CD4-positive, alpha-beta T cell (primary cell): Measurements from ENCODE around the gene PLEKHH3. TPM values are rescaled to one million over a fixed set of nuclear protein-coding genes. Genes with fewer than 3 reads are reported as not detected.
"Not testable (repeated sequence)": the region's sequence is repeated elsewhere in the genome, so short reads cannot be mapped to it uniquely, and the experiment has no call there.

Source experiments
- ATAC-seq: fragments of 200-7000 bp; cut with Tn5 transposase; one replicate; pipeline ENCODE4 v1.10.0; 2022; ENCODE audit warnings: mild to moderate bottlenecking; ENCODE audit not compliant: poor library complexity
- CTCF ChIA-PET: fragments of 350-600 bp; sonication (Branson Sonifier 250); formaldehyde crosslinking; loops from one replicate; lab custom pipeline; 2021; ENCODE audit warnings: antibody characterized with exemption, inconsistent platforms; lab: Charles Lee
- POLR2A ChIA-PET: fragments of 350-600 bp; sonication (Branson Sonifier 250); formaldehyde crosslinking; loops from one replicate; lab custom pipeline; 2021; ENCODE audit warnings: antibody characterized with exemption, inconsistent platforms; lab: Charles Lee
- DNase-seq, 14 experiments: peaks; one replicate each; pipeline ENCODE4 v3.0.0-alpha.2; 2013 to 2020; ENCODE audit warnings: mixed read lengths in 2 of 14
- H3K27ac ChIP-seq, 2 donors: one replicate each; pipeline versions ENCODE4 v1.5.1 to v1.7.0; 2013; ENCODE audit warnings: low read length in 2 of 2, low read depth in 1 of 2, mild to moderate bottlenecking in 1 of 2
- H3K27me3 ChIP-seq, 2 experiments: 1 replicate in 1 of 2; 2 replicates in 1 of 2; pipeline versions ENCODE4 v1.6.1 to v1.7.0; 2013; ENCODE audit warnings: low read length in 2 of 2, control low read depth in 1 of 2, mild to moderate bottlenecking in 1 of 2, moderate library complexity in 1 of 2; ENCODE audit not compliant: insufficient read depth in 2 of 2, control insufficient read depth in 1 of 2
- H3K36me3 ChIP-seq: one replicate; pipeline ENCODE4 v1.6.1; 2013; ENCODE audit warnings: low read length, control low read depth; ENCODE audit not compliant: insufficient read depth
- H3K4me1 ChIP-seq: one replicate; pipeline ENCODE4 v1.6.1; 2013; ENCODE audit warnings: low read length, control low read depth; ENCODE audit not compliant: insufficient read depth
- H3K4me3 ChIP-seq: one replicate; pipeline ENCODE4 v1.5.1; 2013; ENCODE audit warnings: mild to moderate bottlenecking, low read length, moderate library complexity
- H3K9me3 ChIP-seq, 2 experiments: 1 replicate in 1 of 2; 2 replicates in 1 of 2; pipeline versions ENCODE4 v1.6.1 to v1.7.0; 2013; ENCODE audit warnings: low read length in 2 of 2, mild to moderate bottlenecking in 2 of 2, control low read depth in 1 of 2, moderate library complexity in 1 of 2; ENCODE audit not compliant: control insufficient read depth in 1 of 2, insufficient read depth in 1 of 2
- H3K27ac Mint-ChIP-seq: one replicate; pipeline ENCODE4 v1.8.0; 2020; ENCODE audit warnings: mixed read lengths
- H3K27me3 Mint-ChIP-seq: one replicate; pipeline ENCODE4 v1.8.0; 2021; ENCODE audit warnings: mixed read lengths
- H3K36me3 Mint-ChIP-seq: one replicate; pipeline ENCODE4 v1.8.0; 2021; ENCODE audit warnings: low read depth, mixed read lengths
- H3K4me1 Mint-ChIP-seq: one replicate; pipeline ENCODE4 v1.8.0; 2021; ENCODE audit warnings: low read depth, mixed read lengths
- H3K4me3 Mint-ChIP-seq: one replicate; pipeline ENCODE4 v1.8.0; 2020; ENCODE audit warnings: mild to moderate bottlenecking, mixed read lengths
- H3K9me3 Mint-ChIP-seq: one replicate; pipeline ENCODE4 v1.8.0; 2020; ENCODE audit warnings: mixed read lengths
- intact Hi-C, 2 experiments: fragments of 100-400 bp; cut with DNase I in 1 of 2; cut with micrococcal nuclease in 1 of 2; formaldehyde crosslinking; loops; one replicate each; pipeline versions ENCODE4 v1.15.1 to v1.9.0; 2023 to 2025; cut with DNase I, micrococcal nuclease
- total RNA-seq, 174 experiments: library from RNA in 2 of 174; stranded (reverse) in 2 of 174; gene quantifications; one replicate each; pipeline ENCODE4 v1.2.3 and lab custom pipeline; 2021 to 2026
- TF ChIP-seq, protein P1 (sequence below): fragments of 200-600 bp; IDR thresholded peaks from one replicate; pipeline ENCODE4 v1.8.0; 2022; ENCODE audit warnings: antibody characterized with exemption, mild to moderate bottlenecking

The PLEKHH3 gene
- total RNA-seq, 2 experiments from 2014 or later = 0.60 to 1.1 TPM

GRCh38 chr17:42629411-42630009 lies 47.3 kb downstream of the PLEKHH3 start:
- intact Hi-C loops = no loop called here
- TF ChIP-seq, protein P1, sequence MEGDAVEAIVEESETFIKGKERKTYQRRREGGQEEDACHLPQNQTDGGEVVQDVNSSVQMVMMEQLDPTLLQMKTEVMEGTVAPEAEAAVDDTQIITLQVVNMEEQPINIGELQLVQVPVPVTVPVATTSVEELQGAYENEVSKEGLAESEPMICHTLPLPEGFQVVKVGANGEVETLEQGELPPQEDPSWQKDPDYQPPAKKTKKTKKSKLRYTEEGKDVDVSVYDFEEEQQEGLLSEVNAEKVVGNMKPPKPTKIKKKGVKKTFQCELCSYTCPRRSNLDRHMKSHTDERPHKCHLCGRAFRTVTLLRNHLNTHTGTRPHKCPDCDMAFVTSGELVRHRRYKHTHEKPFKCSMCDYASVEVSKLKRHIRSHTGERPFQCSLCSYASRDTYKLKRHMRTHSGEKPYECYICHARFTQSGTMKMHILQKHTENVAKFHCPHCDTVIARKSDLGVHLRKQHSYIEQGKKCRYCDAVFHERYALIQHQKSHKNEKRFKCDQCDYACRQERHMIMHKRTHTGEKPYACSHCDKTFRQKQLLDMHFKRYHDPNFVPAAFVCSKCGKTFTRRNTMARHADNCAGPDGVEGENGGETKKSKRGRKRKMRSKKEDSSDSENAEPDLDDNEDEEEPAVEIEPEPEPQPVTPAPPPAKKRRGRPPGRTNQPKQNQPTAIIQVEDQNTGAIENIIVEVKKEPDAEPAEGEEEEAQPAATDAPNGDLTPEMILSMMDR = no peak
- Histone ChIP-seq H3K36me3 (no peaks in the 10 kb centered on the region), H3K27me3 (no peaks in the 10 kb centered on the region), H3K27ac (no peak overlapping the region), H3K9me3 (no peaks in the 10 kb centered on the region), H3K4me1 (no peaks in the 10 kb centered on the region), H3K4me3 (no peak overlapping the region)
- H3K4me3 Mint-ChIP-seq = no peak overlapping the region
- H3K27me3 Mint-ChIP-seq = no peaks in the 10 kb centered on the region
- DNase-seq = no peak
- no peaks in the 10 kb centered on the region for H3K9me3 Mint-ChIP-seq
- POLR2A ChIA-PET = no interaction called here
- CTCF ChIA-PET = no interaction called here
- H3K27ac Mint-ChIP-seq = no peak overlapping the region
- H3K36me3 Mint-ChIP-seq = no peaks in the 10 kb centered on the region
- H3K4me1 Mint-ChIP-seq = no peaks in the 10 kb centered on the region
- no peak for ATAC-seq

GRCh38 chr17:42627032-42627764 lies 49.6 kb downstream of the PLEKHH3 start:
- H3K9me3 Mint-ChIP-seq, H3K4me3 Mint-ChIP-seq, intact Hi-C loops, H3K36me3 ChIP-seq, H3K27ac Mint-ChIP-seq, H3K27ac ChIP-seq, H3K9me3 ChIP-seq, DNase-seq, H3K4me3 ChIP-seq, H3K27me3 Mint-ChIP-seq, H3K36me3 Mint-ChIP-seq, POLR2A ChIA-PET, H3K27me3 ChIP-seq, H3K4me1 ChIP-seq, ATAC-seq, H3K4me1 Mint-ChIP-seq: not testable (repeated sequence)
- CTCF ChIA-PET = interaction anchor here (0.9 kb wide), 1 partner anchor 14 kb away, joined by 3 read pairs; no protein-coding TSS in a partner anchor

DNA sequence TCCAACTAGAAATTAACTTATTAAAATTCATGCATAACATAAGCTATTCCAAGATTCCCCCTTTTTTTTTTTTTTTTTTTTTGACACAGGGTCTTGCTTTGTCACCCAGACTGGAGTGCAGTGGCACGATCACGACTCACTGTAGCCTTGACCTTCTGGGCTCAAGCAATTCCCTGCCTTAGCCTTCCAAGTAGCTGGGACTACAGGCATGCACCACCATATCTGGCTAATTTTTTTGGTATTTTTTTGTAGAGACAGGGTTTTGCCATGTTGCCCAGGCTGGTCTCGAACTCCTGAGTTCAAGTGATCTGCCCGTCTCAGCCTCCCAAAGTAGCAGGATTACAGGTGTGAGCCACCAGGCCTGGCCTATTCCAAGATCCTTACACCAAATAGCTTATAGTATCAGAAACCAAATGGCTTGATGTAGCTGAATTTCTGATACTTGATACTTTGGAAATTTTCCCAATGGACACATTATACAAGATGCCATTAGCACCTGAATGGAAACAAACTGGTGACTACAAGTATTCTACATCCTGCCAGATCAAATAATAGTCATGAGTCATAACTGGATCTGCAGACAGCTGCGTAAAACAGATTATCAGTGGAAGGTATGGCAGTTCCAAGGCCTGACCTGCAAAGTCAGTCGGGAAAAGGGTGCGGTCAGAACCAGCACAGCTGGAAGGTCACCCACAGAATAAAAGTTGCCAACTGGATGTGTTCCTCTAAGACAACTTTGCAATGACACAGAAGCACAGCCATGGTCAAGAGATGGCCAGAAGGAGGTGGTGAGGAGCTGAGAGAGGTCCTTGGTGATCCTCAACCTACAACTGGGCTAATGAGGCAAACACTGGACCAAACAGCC lies 52.8 kb downstream of the PLEKHH3 start:
- Histone ChIP-seq H3K4me3 (no peak overlapping the region), H3K27ac (no peak overlapping the region), H3K9me3 (no peaks in the 10 kb centered on the region), H3K36me3 (no peaks in the 10 kb centered on the region), H3K27me3 (no peaks in the 10 kb centered on the region), H3K4me1 (no peaks in the 10 kb centered on the region)
- DNase-seq (no peak), ATAC-seq (no peak)
- H3K27me3 Mint-ChIP-seq = no peaks in the 10 kb centered on the region
- ChIA-PET POLR2A (no interaction called here), CTCF (interaction anchor here (0.6 to 1.0 kb wide), 2 partner anchors 8 to 46 kb away, joined by 3 to 4 read pairs; no protein-coding TSS in a partner anchor)
- no peak overlapping the region for H3K27ac Mint-ChIP-seq
- TF ChIP-seq, protein P1 = no peak
- H3K36me3 Mint-ChIP-seq = no peaks in the 10 kb centered on the region
- H3K4me3 Mint-ChIP-seq = no peak overlapping the region
- no peaks in the 10 kb centered on the region for H3K4me1 Mint-ChIP-seq
- intact Hi-C loops = no loop called here
- no peaks in the 10 kb centered on the region for H3K9me3 Mint-ChIP-seq
